B cell (primary cell): ENCODE data around the gene RALY. TPM values are rescaled to one million over a fixed set of nuclear protein-coding genes. Genes with fewer than 3 reads are reported as not detected.

Experiments
- ATAC-seq: fragments of 200-7000 bp; cut with Tn5 transposase; one replicate; pipeline ENCODE4 v1.10.0; 2021; ENCODE audit warnings: low read depth, mild to moderate bottlenecking, moderate number of reproducible peaks, moderate library complexity
- CTCF ChIA-PET: fragments of 350-600 bp; sonication (Branson Sonifier 250); formaldehyde crosslinking; loops from one replicate; lab custom pipeline; 2021; ENCODE audit warnings: antibody characterized with exemption, inconsistent platforms; lab: Charles Lee
- POLR2A ChIA-PET: fragments of 350-600 bp; sonication (Branson Sonifier 250); formaldehyde crosslinking; loops from one replicate; lab custom pipeline; 2021; ENCODE audit warnings: antibody characterized with exemption; lab: Charles Lee
- DNase-seq: peaks from one replicate; pipeline ENCODE4 v3.0.0; 2013
- H2AFZ ChIP-seq: 2 replicates; pipeline ENCODE4 v1.6.1; 2012; ENCODE audit warnings: mild to moderate bottlenecking, low read depth, low read length; ENCODE audit not compliant: insufficient read depth, poor library complexity, severe bottlenecking
- H3K27ac ChIP-seq, 2 donors: 1 replicate in 1 of 2; 2 replicates in 1 of 2; pipeline ENCODE4 v1.5.1; 2012 to 2013; ENCODE audit warnings: low read length in 2 of 2, mild to moderate bottlenecking in 2 of 2, moderate library complexity in 1 of 2
- H3K27me3 ChIP-seq, 4 experiments: fragments of 200-600 bp in 1 of 4; sonication (generic) in 1 of 4; replicated peaks in 1 of 4; 1 replicate in 2 of 4; 2 replicates in 2 of 4; pipeline versions ENCODE4 v1.6.1 to v1.7.0; 2013 to 2016; ENCODE audit warnings: low read length in 3 of 4, mild to moderate bottlenecking in 2 of 4, mixed read lengths in 1 of 4, moderate library complexity in 1 of 4; ENCODE audit not compliant: insufficient read depth in 4 of 4, control insufficient read depth in 3 of 4; ENCODE audit errors: control extremely low read depth in 1 of 4
- H3K36me3 ChIP-seq, 2 experiments: replicated peaks in 1 of 2; 1 replicate in 1 of 2; 2 replicates in 1 of 2; pipeline versions ENCODE4 v1.6.1 to v1.7.1; 2013; ENCODE audit warnings: low read length in 1 of 2; ENCODE audit not compliant: insufficient read depth in 2 of 2, control insufficient read depth in 1 of 2; ENCODE audit errors: control extremely low read depth in 1 of 2, extremely low read depth in 1 of 2
- H3K4me1 ChIP-seq, 2 donors: fragments of 200-600 bp in 1 of 2; sonication (generic) in 1 of 2; 1 replicate in 1 of 2; 2 replicates in 1 of 2; pipeline versions ENCODE4 v1.5.1 to v1.6.1; 2013 to 2017; ENCODE audit warnings: low read length in 2 of 2; ENCODE audit not compliant: control insufficient read depth in 2 of 2, insufficient read depth in 2 of 2
- H3K4me2 ChIP-seq: replicated peaks from 2 replicates; pipeline ENCODE3; 2012; ENCODE audit warnings: mild to moderate bottlenecking, low read depth, low read length; ENCODE audit not compliant: poor library complexity, severe bottlenecking
- H3K4me3 ChIP-seq, 5 experiments: fragments of 200-600 bp in 1 of 5; sonication (generic) in 1 of 5; 1 replicate in 3 of 5; 2 replicates in 2 of 5; pipeline versions ENCODE4 v1.5.1 to v1.7.0; 2011 to 2016; ENCODE audit warnings: low read length in 4 of 5, mild to moderate bottlenecking in 4 of 5, low read depth in 2 of 5, control low read depth in 1 of 5, moderate library complexity in 1 of 5; ENCODE audit not compliant: insufficient read depth in 1 of 5; ENCODE audit errors: control extremely low read depth in 1 of 5, extremely low read depth in 1 of 5
- H3K79me2 ChIP-seq: fragments of 200-600 bp; sonication (generic); one replicate; pipeline ENCODE4 v1.6.0; 2016; ENCODE audit warnings: low read length; ENCODE audit not compliant: control insufficient read depth, insufficient read depth
- H3K9ac ChIP-seq: fragments of 200-600 bp; sonication (generic); 2 replicates; pipeline ENCODE4 v1.6.1; 2017; ENCODE audit warnings: mild to moderate bottlenecking, low read length, moderate library complexity
- H3K9me3 ChIP-seq, 3 donors: one replicate each; pipeline versions ENCODE4 v1.6.1 to v1.7.1; 2013; ENCODE audit warnings: low read length in 2 of 3; ENCODE audit not compliant: control insufficient read depth in 2 of 3, insufficient read depth in 1 of 3; ENCODE audit errors: control extremely low read depth in 1 of 3
- H4K20me1 ChIP-seq: 2 replicates; pipeline ENCODE4 v1.6.0; 2012; ENCODE audit warnings: mild to moderate bottlenecking, low read length; ENCODE audit not compliant: insufficient read depth, control insufficient read depth, poor library complexity, severe bottlenecking
- H3K27ac Mint-ChIP-seq: one replicate; pipeline ENCODE4 v1.8.0; 2021; ENCODE audit warnings: mixed read lengths
- H3K27me3 Mint-ChIP-seq: one replicate; pipeline ENCODE4 v1.8.0; 2021; ENCODE audit warnings: mixed read lengths
- H3K4me1 Mint-ChIP-seq: one replicate; pipeline ENCODE4 v1.8.0; 2021; ENCODE audit warnings: mixed read lengths
- H3K4me3 Mint-ChIP-seq: one replicate; pipeline ENCODE4 v1.8.0; 2021; ENCODE audit warnings: mixed read lengths
- H3K9me3 Mint-ChIP-seq: one replicate; pipeline ENCODE4 v1.8.0; 2022; ENCODE audit warnings: mixed read lengths; ENCODE audit not compliant: insufficient read depth
- CTCF ChIP-seq: fragments of 200-600 bp; IDR thresholded peaks from one replicate; pipeline ENCODE4 v1.8.0; 2022; ENCODE audit warnings: antibody characterized with exemption, mild to moderate bottlenecking
- EZH2 ChIP-seq: IDR thresholded peaks from 2 replicates; pipeline ENCODE4 v1.6.1; 2012; ENCODE audit warnings: borderline replicate concordance, low read depth, mild to moderate bottlenecking, moderate library complexity, low read length; ENCODE audit not compliant: insufficient read depth, poor library complexity, severe bottlenecking
- WGBS: methylation state at CpG from one replicate; pipeline ENCODE4 v1.1.5; 2013; ENCODE audit warnings: missing lambda C conversion rate; ENCODE audit not compliant: insufficient coverage; 5-methylcytosine and 5-hydroxymethylcytosine counted together
- intact Hi-C: fragments of 100-400 bp; cut with micrococcal nuclease; formaldehyde crosslinking; loops from one replicate; pipeline ENCODE4 v1.10.0; 2022
- polyA plus RNA-seq: library from polyadenylated mRNA; depleted of rRNA; stranded (reverse); fragments of >200 nt; gene quantifications from 2 replicates; pipeline ENCODE4 v1.2.3, GENCODE V29; 2012
- total RNA-seq, 2 donors: library from RNA; stranded (reverse); fragments of 120-200 nt in 1 of 2; gene quantifications; 1 replicate in 1 of 2; 2 replicates in 1 of 2; pipeline versions ENCODE4 v1.2.3 to v1.2.4, GENCODE V29; 2013 to 2022

The RALY gene
- total and polyA plus RNA-seq, 2 donors (not counting 1 experiment from before 2014, with no cell fraction given), result 89.8 to 94.4 TPM

DNA sequence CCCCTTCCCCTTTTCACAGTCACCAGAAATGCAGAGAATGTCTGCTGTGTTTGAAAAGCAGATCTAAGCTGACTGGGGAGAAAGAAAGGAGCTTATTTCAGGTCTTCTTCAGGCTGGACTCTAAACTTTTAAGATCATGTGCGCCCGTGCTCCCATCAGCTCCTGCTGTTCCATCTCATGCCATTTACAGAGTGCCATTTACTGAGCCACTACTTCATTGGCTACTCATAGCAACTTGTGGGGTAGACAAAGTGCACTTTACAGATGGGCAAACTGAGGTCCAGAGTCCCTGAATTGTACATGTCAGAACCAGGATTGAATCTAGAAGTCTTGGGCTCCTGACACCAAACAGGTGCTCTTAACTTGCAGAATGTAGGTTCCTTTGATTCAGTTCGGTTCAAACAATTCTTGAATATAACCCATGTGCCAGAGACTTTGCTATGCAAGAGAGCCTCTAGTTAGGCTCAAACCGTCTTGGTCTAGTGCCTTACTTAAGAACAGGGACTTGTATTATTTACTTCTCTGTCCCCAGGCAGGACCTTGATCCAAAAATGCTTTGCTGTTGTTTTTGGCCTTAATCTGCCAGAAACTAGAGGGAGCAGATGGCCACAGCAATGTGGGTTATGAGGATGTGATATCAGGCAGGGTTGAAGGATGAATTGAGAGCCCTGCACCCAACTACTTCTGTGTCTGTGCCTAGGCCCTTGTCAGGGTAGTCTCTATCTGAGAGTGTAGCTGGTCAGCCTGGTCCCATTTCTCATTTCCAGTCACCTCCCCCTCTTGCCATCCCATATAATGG is 56.4 kb downstream of the RALY start:
- H3K9ac ChIP-seq, result no peak overlapping the region
- H4K20me1 ChIP-seq, result peaks cover 98% of the 10 kb centered on the region
- 86% methylated on average over 2 of the region's 4 CpGs for WGBS
- no peak overlapping the region for H3K4me2 ChIP-seq
- no peaks in the 10 kb centered on the region for H3K9me3 ChIP-seq
- Mint-ChIP-seq H3K27me3 (no peaks in the 10 kb centered on the region), H3K4me1 (peaks cover 69% of the 10 kb centered on the region), H3K4me3 (no peak overlapping the region), H3K27ac (no peak overlapping the region), H3K9me3 (no peaks in the 10 kb centered on the region)
- H3K4me3 ChIP-seq, result no peak overlapping the region
- peaks cover 9 to 18% of the 10 kb centered on the region in 2 donors for H3K4me1 ChIP-seq
- H3K27ac ChIP-seq, result no peak overlapping the region
- no peaks in the 10 kb centered on the region for H3K27me3 ChIP-seq
- peaks cover 99% of the 10 kb centered on the region for H3K79me2 ChIP-seq
- CTCF ChIA-PET, result interaction anchor here (0.9 kb wide), 1 partner anchor 19 kb away, joined by 3 read pairs; no protein-coding TSS in a partner anchor
- POLR2A ChIA-PET, result no interaction called here
- ATAC-seq, result no peak
- no peak overlapping the region for H2AFZ ChIP-seq
- H3K36me3 ChIP-seq, result peaks cover 11% of the 10 kb centered on the region in 2 experiments
- DNase-seq, result no peak
- intact Hi-C loops, result no loop called here
- TF ChIP-seq EZH2, result no peak
- no peak for TF ChIP-seq CTCF

DNA sequence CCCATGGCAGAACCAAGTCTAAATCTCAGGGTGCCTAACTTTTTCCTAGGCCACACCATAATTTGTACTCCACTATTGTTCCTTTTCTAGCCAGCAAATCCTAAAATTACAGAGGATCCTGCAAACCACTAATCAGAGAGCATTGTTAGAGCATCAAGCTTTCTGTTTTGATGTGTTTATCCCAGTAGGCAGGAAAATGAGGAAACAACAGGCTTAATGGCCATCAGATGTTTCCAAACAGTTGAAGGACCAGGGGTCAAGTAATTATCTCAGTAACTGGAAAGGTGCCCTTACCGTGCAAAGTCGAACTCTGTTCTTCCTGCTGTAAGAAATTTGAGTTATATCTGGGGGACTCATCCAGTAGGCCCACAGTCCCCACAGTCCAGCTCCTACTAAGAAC is 58.7 kb downstream of the RALY start:
- no peak for DNase-seq
- Mint-ChIP-seq H3K4me3 (no peak overlapping the region), H3K9me3 (no peaks in the 10 kb centered on the region), H3K4me1 (peaks cover 68% of the 10 kb centered on the region), H3K27ac (no peak overlapping the region), H3K27me3 (no peaks in the 10 kb centered on the region)
- intact Hi-C loops, result no loop called here
- H2AFZ ChIP-seq, result no peak overlapping the region
- no peak for ATAC-seq
- peaks cover 89% of the 10 kb centered on the region for H4K20me1 ChIP-seq
- H3K27ac ChIP-seq, result no peak overlapping the region
- no CpG with 5 or more reads among the region's 2 CpGs for WGBS
- no peak overlapping the region for H3K4me3 ChIP-seq
- H3K36me3 ChIP-seq, result peaks cover 4 to 9% of the 10 kb centered on the region in 2 experiments
- ChIA-PET CTCF (interaction anchor here (1.9 kb wide), 1 partner anchor 138 kb away, joined by 4 read pairs; no protein-coding TSS in a partner anchor), POLR2A (no interaction called here)
- no peaks in the 10 kb centered on the region for H3K27me3 ChIP-seq
- peaks cover 11 to 22% of the 10 kb centered on the region in 2 donors for H3K4me1 ChIP-seq
- peaks cover 88% of the 10 kb centered on the region for H3K79me2 ChIP-seq
- H3K4me2 ChIP-seq, result no peak overlapping the region
- H3K9ac ChIP-seq, result no peak overlapping the region
- H3K9me3 ChIP-seq, result no peaks in the 10 kb centered on the region
- TF ChIP-seq EZH2, result no peak
- TF ChIP-seq CTCF, result no peak
